CD4-positive, alpha-beta T cell treated with Interleukin-17A for 1 hour (primary cell): ENCODE data around the gene SLC6A4.
"Not testable (repeated sequence)": the region's sequence is repeated elsewhere in the genome, so short reads cannot be mapped to it uniquely, and the experiment has no call there.

Experiments used
- DNase-seq: peaks from one replicate; pipeline ENCODE4 v3.0.0-alpha.2; 2020

Gene SLC6A4

GRCh38 chr17:30217746-30218245, 17.7 kb downstream of the SLC6A4 start:
- DNase-seq = no peak

GRCh38 chr17:30217054-30217453, 18.4 kb downstream of the SLC6A4 start:
- DNase-seq = no peak

- DNase-seq = no peak
These were observed 22.7 kb downstream of the SLC6A4 start for GRCh38 chr17:30212750-30213149.

- DNase-seq = no peak
These were observed 24.1 kb downstream of the SLC6A4 start for GRCh38 chr17:30211371-30211770.

GRCh38 chr17:30210901-30211300, 24.6 kb downstream of the SLC6A4 start:
- DNase-seq = no peak

- DNase-seq = no peak
These were observed 25.1 kb downstream of the SLC6A4 start for GRCh38 chr17:30210366-30210765.

- DNase-seq = no peak
These were observed 25.6 kb downstream of the SLC6A4 start for GRCh38 chr17:30209930-30210329.

- no peak for DNase-seq
These were observed 27.3 kb downstream of the SLC6A4 start for GRCh38 chr17:30208214-30208613.

GRCh38 chr17:30207655-30208054, 27.8 kb downstream of the SLC6A4 start:
- no peak for DNase-seq

GRCh38 chr17:30203471-30203981, 32.0 kb downstream of the SLC6A4 start:
- DNase-seq = no peak

- not testable (repeated sequence) for DNase-seq
These were observed 34.8 kb downstream of the SLC6A4 start for GRCh38 chr17:30200656-30201055.

GRCh38 chr17:30200106-30200505, 35.4 kb downstream of the SLC6A4 start:
- DNase-seq = no peak

GRCh38 chr17:30199600-30199999, 35.9 kb downstream of the SLC6A4 start:
- no peak for DNase-seq

GRCh38 chr17:30197416-30197815, 38.1 kb downstream of the SLC6A4 start:
- DNase-seq = no peak

GRCh38 chr17:30196504-30196903, 39.0 kb downstream of the SLC6A4 start:
- DNase-seq = no peak

GRCh38 chr17:30191072-30191471, 44.4 kb downstream of the SLC6A4 start:
- DNase-seq = no peak

- no peak for DNase-seq
These were observed 47.1 kb downstream of the SLC6A4 start for GRCh38 chr17:30188211-30188939.

- no peak for DNase-seq
These were observed 47.9 kb downstream of the SLC6A4 start for GRCh38 chr17:30187573-30187972.

GRCh38 chr17:30186761-30187160, 48.7 kb downstream of the SLC6A4 start:
- DNase-seq = no peak

- no peak for DNase-seq
These were observed 58.6 kb downstream of the SLC6A4 start for GRCh38 chr17:30176855-30177254.

GRCh38 chr17:30174556-30174955, 60.9 kb downstream of the SLC6A4 start:
- DNase-seq = no peak

- no peak for DNase-seq
These were observed 61.8 kb downstream of the SLC6A4 start for GRCh38 chr17:30173649-30174048.

GRCh38 chr17:30172560-30172959, 62.9 kb downstream of the SLC6A4 start:
- no peak for DNase-seq

- DNase-seq = no peak
These were observed 65.0 kb downstream of the SLC6A4 start for GRCh38 chr17:30170415-30170987.
